Colon (tissue), 2 donors: ENCODE data around the gene MAMLD1.
"Not testable (repeated sequence)": the region's sequence is repeated elsewhere in the genome, so short reads cannot be mapped to it uniquely, and the experiment has no call there.

Experiments used
- FAIRE-seq: peaks from 2 replicates; lab custom pipeline; 2012; peaks lifted over from hg19 to GRCh38; lab: Jason Lieb, UNC
- donor health status: control.
- donor health status: control.

MAMLD1 gene, protein sequence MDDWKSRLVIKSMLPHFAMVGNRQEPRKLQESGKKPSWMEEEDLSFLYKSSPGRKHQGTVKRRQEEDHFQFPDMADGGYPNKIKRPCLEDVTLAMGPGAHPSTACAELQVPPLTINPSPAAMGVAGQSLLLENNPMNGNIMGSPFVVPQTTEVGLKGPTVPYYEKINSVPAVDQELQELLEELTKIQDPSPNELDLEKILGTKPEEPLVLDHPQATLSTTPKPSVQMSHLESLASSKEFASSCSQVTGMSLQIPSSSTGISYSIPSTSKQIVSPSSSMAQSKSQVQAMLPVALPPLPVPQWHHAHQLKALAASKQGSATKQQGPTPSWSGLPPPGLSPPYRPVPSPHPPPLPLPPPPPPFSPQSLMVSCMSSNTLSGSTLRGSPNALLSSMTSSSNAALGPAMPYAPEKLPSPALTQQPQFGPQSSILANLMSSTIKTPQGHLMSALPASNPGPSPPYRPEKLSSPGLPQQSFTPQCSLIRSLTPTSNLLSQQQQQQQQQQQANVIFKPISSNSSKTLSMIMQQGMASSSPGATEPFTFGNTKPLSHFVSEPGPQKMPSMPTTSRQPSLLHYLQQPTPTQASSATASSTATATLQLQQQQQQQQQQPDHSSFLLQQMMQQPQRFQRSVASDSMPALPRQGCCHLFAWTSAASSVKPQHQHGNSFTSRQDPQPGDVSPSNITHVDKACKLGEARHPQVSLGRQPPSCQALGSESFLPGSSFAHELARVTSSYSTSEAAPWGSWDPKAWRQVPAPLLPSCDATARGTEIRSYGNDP

DNA sequence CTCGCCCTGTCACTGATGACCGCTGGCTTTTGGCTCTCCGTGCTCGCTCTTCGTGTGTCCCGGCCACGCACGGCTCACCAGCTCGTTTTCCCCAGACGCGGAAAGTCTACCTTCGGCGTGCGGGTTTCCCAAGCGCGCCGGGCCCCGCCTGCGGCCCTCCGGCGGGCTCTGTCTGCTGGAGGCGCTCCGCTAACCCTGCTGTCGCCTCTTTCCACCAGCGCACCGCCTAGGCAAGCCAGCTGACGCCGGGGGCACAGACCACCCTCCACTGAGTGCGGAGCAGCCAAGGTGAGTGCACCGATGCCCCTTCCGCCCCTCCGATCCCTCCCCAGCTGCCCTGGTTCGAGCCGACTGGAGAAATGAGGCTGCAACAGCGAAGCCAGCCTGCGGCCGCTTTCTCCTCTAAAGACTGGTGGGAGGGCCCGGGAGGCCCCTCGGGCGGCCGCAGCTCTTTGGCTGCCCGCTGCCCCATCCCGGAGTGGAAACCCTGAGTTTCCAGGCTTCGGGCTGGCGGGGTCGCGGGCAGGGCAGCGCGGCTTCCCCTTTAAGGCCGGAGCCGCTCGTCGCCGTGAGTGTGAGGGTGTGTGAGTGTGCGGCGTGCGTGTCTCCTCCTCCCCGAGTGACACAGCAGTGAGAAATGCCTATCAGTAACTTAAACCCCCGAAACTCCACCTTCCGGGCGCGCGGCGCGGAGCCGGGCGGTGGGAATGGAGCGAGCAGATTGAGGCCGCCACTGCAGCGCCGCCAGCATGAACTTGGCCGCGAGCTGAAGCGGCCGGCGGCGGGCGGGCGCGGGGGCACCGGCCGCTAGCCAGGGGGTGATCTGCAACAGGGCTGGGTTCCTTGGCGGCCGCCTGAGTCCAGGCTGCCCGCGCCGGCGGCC lies at the start of gene MAMLD1:
TSS of gene MAMLD1 (plus strand) at position 719 of the 883 bp plus-strand sequence. CDS start 82,200 bp downstream, outside the sequence.
- FAIRE-seq = no peak

DNA sequence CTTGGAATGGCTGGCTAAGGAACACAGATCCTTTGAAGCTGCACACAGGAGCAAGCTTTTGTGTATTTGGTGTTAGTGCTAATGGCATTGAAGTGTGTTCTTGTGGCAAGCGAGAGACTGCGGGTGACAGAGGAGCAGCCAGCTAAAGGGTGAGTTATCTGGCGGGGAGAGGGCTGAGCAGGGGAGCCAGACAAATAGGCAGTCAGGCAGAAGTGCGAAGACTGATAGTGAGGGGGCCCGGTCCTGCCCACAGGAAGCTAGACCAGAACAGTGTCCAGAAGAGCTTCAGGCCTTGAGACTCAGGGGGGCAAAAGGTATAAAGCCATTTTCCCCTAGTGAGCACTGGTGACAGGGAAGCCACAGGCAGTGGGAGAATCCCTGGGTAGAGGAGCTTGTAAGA lies 49.6 kb upstream of the MAMLD1 start:
- no peak for FAIRE-seq

GRCh38 chrX:150314186-150314585 lies 48.9 kb upstream of the MAMLD1 start:
- no peak for FAIRE-seq

DNA sequence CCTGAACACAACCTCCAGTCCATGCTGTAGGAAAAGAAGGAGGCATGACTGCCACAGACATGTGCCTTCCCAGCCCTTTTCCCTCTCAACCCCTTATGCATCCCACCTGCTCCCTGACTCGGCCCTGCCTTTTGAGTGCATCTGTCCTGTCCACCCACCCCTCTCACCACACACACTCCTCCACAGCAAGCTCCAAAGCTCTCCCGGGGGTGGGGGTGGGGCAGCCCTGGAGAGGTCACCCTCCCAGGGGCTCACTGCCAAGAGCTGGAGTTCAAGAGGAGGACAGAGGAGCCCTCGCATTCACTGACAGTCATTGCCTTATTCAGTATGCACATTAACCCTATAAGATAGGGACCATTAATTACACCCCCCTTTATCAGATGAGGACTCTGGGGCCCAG lies 46.6 kb upstream of the MAMLD1 start:
- FAIRE-seq = no peak

DNA sequence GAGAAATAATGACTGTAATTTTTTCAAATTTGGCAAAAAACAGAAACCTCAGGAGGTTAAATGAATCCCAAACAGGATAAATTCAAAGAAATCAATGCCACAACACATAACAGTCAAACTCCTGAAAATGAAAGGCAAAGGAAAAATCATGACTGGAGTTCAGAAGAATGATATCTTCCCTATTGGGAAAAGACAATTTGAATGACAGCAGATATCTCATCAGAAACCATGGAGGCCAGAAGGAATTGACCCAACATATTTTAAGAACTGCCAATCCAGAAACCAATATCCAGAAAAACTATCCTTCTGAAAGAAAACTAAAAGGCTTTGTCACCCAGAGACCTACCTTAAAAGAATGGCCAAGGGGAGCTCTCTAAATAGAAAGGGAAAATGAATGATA lies 40.1 kb upstream of the MAMLD1 start:
- FAIRE-seq = no peak

GRCh38 chrX:150324035-150324728 lies 38.9 kb upstream of the MAMLD1 start:
- no peak for FAIRE-seq

DNA sequence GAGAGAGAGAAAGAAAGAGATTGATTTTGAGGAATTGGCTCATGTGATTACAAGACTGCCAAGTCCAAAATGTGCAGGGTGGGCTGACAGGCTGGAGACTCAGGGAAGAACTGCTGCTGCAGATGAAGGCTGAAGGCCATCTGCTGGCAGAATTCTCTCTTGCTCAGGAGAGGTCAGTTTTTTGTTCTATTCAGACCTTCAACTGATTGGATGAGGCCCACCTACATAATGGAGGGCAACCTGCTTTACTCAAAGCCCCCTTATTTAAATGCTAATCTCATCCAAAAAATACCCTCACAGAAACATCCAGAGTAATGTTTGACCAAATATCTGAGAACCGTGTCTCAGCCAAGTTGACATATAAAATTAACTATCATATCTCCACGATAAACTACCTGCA lies 38.2 kb upstream of the MAMLD1 start:
- FAIRE-seq = no peak

GRCh38 chrX:150326541-150327247 lies 36.4 kb upstream of the MAMLD1 start:
- FAIRE-seq = no peak

DNA sequence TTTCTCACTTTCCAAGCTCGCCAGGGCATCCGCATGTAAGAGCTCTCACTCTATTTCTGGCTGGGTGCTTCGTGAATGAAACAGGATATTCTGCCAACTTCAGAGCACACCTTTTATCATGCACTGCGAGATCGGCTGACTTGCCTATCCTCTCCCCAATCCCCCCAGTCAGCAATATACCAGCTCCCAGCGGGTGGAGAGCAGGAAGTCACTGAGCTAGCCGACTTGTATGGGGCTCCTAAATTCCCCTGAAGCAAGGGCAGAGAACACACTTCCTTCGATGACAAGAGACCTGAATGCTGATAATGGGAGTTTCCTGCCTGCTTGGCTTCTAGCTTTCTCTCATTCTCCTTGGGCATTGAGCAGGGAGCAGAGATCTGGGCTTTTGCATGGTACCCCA lies 33.8 kb upstream of the MAMLD1 start:
- no peak for FAIRE-seq

GRCh38 chrX:150329868-150330267 lies 33.2 kb upstream of the MAMLD1 start:
- FAIRE-seq = no peak

- no peak for FAIRE-seq
These were observed 31.1 kb upstream of the MAMLD1 start for GRCh38 chrX:150332023-150332422.

- no peak for FAIRE-seq
These were observed 29.0 kb upstream of the MAMLD1 start for GRCh38 chrX:150334100-150334499.

DNA sequence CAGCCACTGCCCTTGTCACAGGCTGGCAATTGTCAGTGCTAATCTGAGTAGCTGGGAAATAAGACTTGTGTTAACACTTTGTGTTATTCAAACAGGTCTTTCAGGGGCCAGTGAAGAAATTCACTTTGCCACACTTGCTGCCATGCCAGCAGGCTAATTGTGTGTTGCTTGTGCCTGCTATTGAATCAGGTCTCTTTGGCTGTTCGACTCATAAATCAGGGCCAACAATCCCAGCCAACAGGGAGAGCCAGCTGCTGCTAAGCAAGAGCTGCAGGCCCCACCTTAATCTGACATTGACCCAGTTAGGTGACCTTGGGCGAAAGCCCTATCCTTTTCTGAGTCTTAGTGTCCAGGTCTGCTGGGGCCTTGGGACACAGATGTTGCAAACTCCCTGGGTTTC lies 28.1 kb upstream of the MAMLD1 start:
- no peak for FAIRE-seq

DNA sequence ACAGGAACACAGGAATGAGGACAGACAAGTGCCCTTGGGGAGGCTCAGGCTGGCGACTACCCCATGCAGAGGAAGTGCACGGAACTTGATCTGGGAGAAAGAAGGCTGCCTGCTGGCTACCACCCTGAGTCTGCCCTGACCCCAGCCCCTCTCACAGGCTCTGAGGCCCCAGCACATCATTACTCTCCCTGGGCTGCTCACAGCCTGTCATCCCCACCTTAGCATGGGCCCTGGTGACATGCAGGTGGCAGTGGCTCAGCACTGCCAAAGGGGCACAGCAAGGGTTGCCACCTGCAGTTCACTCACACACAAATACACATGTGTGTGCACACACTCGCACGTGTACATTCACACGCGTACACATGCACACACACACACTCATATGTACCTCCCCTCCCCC lies 26.1 kb upstream of the MAMLD1 start:
- no peak for FAIRE-seq

GRCh38 chrX:150337536-150337935 lies 25.6 kb upstream of the MAMLD1 start:
- no peak for FAIRE-seq

DNA sequence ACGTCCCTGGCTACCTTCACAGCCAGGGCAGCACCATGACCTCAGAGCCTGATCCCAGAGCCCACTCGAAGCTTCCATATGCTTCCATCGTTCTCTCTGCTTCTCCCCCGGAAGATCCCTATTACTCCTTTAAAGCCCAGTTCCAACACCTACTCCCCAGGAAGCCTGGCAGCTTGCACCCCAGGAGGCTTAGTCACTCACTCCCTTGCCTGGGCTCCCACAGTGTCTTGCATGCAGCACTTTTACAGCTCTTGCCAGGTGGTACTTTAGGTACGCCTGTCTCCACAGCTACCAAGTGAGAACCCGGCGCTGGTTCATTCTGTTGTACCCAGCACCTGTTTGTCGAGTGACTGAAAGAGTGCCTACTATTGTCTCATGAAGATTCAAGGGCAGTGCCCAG lies 24.5 kb upstream of the MAMLD1 start:
- FAIRE-seq = no peak

DNA sequence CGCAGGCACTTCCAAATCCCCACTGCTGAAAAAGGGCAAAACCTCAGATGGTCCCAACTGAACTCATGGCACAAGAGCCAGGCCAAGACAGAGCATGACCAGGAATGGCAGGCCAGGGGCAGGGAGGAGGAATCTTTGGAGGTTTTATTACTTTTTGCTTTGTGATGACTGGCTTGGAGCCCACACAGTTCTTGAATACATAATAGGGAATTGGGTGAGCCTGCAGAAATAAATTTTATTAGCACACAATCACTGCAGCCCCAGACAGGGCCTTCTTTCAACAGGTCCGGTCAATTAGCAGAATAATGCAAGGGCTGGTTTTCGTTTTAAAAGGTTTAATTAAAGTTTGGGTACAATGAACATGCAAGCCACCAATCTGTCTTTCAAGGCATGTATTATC lies 23.4 kb upstream of the MAMLD1 start:
- FAIRE-seq = no peak

GRCh38 chrX:150340326-150340725 lies 22.8 kb upstream of the MAMLD1 start:
- FAIRE-seq = not testable (repeated sequence)

- FAIRE-seq = no peak
These were observed 15.6 kb upstream of the MAMLD1 start for GRCh38 chrX:150347471-150347870.

DNA sequence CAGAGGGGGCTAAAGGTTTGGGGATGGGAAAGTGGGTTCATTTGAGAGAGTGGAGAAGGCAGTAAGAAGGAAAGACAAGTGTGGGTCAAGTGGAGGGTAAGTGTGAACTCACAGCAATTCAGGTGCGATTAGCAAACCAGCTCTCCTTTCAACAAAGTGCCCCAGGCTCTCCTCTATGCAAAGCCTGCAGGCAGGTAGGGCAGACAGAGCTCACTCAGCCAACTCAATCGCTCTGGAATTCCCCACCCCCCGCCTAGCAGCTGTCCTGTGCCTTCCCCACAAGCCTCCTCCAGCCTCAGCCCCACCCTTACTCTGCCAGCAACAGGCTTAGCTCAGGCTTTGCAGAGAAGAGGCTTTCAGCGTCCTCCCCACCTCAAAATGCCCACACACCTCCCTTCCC lies 14.8 kb upstream of the MAMLD1 start:
- no peak for FAIRE-seq

DNA sequence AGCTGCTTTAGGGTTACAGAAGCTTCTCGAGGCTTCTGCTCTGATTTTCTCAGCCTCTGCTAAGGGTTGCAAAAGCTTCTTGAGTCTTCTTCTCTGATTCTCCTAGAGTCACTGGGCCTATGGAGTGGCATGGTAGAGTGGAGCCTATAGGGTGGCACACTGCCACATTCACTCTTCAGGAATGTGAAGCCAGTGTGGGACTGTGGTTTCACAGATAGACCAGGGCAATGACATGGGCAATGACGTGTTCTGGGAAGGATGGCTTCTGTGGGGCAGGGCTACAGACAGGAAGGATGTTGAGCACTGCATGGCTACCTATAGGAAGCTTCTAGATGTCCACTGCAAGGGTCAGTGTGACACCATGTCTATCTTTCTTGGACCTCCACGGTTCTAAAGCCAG lies 11.0 kb upstream of the MAMLD1 start:
- FAIRE-seq = no peak
